Astrocyte (in vitro differentiated cells and primary cell): ENCODE measurements around the gene PKDCC. TPM values are rescaled to one million over a fixed set of nuclear protein-coding genes. Genes with fewer than 3 reads are reported as not detected.

Experiments
- DNase-seq: peaks from one replicate; pipeline ENCODE4 v3.0.0-alpha.2; 2010; ENCODE audit warnings: low read depth
- FAIRE-seq: peaks from 2 replicates; lab custom pipeline; 2011; peaks lifted over from hg19 to GRCh38; lab: Jason Lieb, UNC
- H2AFZ ChIP-seq: 2 replicates; pipeline ENCODE4 v1.6.0; 2012; ENCODE audit warnings: low read depth, low read length, inconsistent platforms
- H3K27ac ChIP-seq: 2 replicates; pipeline ENCODE4 v1.5.1; 2011; ENCODE audit warnings: low read depth, low read length, inconsistent platforms
- H3K27me3 ChIP-seq: 2 replicates; pipeline ENCODE4 v1.6.0; 2011; ENCODE audit warnings: low read length, inconsistent platforms; ENCODE audit not compliant: insufficient read depth
- H3K36me3 ChIP-seq: 2 replicates; pipeline ENCODE4 v1.5.1; 2011; ENCODE audit warnings: low read length, inconsistent platforms; ENCODE audit not compliant: insufficient read depth
- H3K4me1 ChIP-seq: 2 replicates; pipeline ENCODE4 v1.5.1; 2011; ENCODE audit warnings: low read length, inconsistent platforms; ENCODE audit not compliant: insufficient read depth
- H3K4me2 ChIP-seq: 2 replicates; pipeline ENCODE4 v1.6.0; 2012; ENCODE audit warnings: low read length, inconsistent platforms
- H3K4me3 ChIP-seq: 2 replicates; pipeline ENCODE4 v1.5.1; 2011; ENCODE audit warnings: low read depth, mild to moderate bottlenecking, low read length, inconsistent platforms; ENCODE audit not compliant: insufficient read depth
- H3K79me2 ChIP-seq: 2 replicates; pipeline ENCODE4 v1.6.0; 2012; ENCODE audit warnings: mild to moderate bottlenecking, low read length, inconsistent platforms; ENCODE audit not compliant: insufficient read depth
- H3K9ac ChIP-seq: 2 replicates; pipeline ENCODE4 v1.6.0; 2012; ENCODE audit warnings: mild to moderate bottlenecking, low read length, inconsistent platforms
- H3K9me3 ChIP-seq: 2 replicates; pipeline ENCODE4 v1.5.1; 2012; ENCODE audit warnings: low read depth, mild to moderate bottlenecking, low read length, inconsistent platforms; ENCODE audit not compliant: insufficient read depth
- H4K20me1 ChIP-seq: 2 replicates; pipeline ENCODE4 v1.6.0; 2012; ENCODE audit warnings: low read length, inconsistent platforms; ENCODE audit not compliant: insufficient read depth
- H3K27ac Mint-ChIP-seq: one replicate; pipeline ENCODE4 v1.8.0; 2021; ENCODE audit warnings: mild to moderate bottlenecking, mixed read lengths; ENCODE audit not compliant: unreplicated experiment
- H3K27me3 Mint-ChIP-seq: one replicate; pipeline ENCODE4 v1.8.0; 2021; ENCODE audit warnings: low read depth, mixed read lengths; ENCODE audit not compliant: unreplicated experiment
- H3K36me3 Mint-ChIP-seq: one replicate; pipeline ENCODE4 v1.8.0; 2021; ENCODE audit warnings: low read depth, mixed read lengths; ENCODE audit not compliant: unreplicated experiment
- H3K4me1 Mint-ChIP-seq: one replicate; pipeline ENCODE4 v1.8.0; 2021; ENCODE audit warnings: low read depth, mixed read lengths; ENCODE audit not compliant: unreplicated experiment
- H3K4me3 Mint-ChIP-seq: one replicate; pipeline ENCODE4 v1.8.0; 2021; ENCODE audit warnings: mild to moderate bottlenecking, moderate library complexity, mixed read lengths; ENCODE audit not compliant: unreplicated experiment
- H3K9me3 Mint-ChIP-seq: one replicate; pipeline ENCODE4 v1.8.0; 2021; ENCODE audit warnings: mild to moderate bottlenecking, mixed read lengths; ENCODE audit not compliant: unreplicated experiment
- CTCF ChIP-seq: IDR thresholded peaks from 2 replicates; pipeline ENCODE4 v1.5.1; 2011; ENCODE audit warnings: low read depth, mild to moderate bottlenecking, inconsistent platforms, low read length, moderate library complexity; ENCODE audit not compliant: insufficient read depth
- EZH2 ChIP-seq: IDR thresholded peaks from 2 replicates; pipeline ENCODE4 v1.6.1; 2012; ENCODE audit warnings: mild to moderate bottlenecking, low read length, inconsistent platforms; ENCODE audit not compliant: insufficient read depth
- total RNA-seq: library from RNA; stranded (reverse); gene quantifications from 2 replicates; pipeline ENCODE4 v1.2.1, GENCODE V29; 2021

The PKDCC gene
- total RNA-seq, 1 donor from 2014 or later = 6.9 TPM

- no peaks in the 10 kb centered on the region for H3K9me3 ChIP-seq
- TF ChIP-seq EZH2 = peak; percentile 23
- no peak for TF ChIP-seq CTCF
- peak overlapping the region; percentile 82 for H3K9ac ChIP-seq
- FAIRE-seq (no peak), DNase-seq (no peak)
- Mint-ChIP-seq H3K4me3 (peak overlapping the region; percentile 84), H3K27me3 (peaks cover 18% of the 10 kb centered on the region), H3K36me3 (peaks cover 5% of the 10 kb centered on the region), H3K9me3 (no peaks in the 10 kb centered on the region), H3K27ac (peak overlapping the region; percentile 77), H3K4me1 (peaks cover 7% of the 10 kb centered on the region)
- peak overlapping the region; percentile 79 for H3K4me2 ChIP-seq
- H3K36me3 ChIP-seq = no peaks in the 10 kb centered on the region
- H3K79me2 ChIP-seq = peaks cover 28% of the 10 kb centered on the region
- peak overlapping the region; percentile 81 for H2AFZ ChIP-seq
- H3K4me1 ChIP-seq = peaks cover 25% of the 10 kb centered on the region
- H3K4me3 ChIP-seq = peak overlapping the region; percentile 64
- no peak overlapping the region for H3K27ac ChIP-seq
- H4K20me1 ChIP-seq = peaks cover 32% of the 10 kb centered on the region
- peaks cover 5% of the 10 kb centered on the region for H3K27me3 ChIP-seq
These were observed 868 bp upstream of the PKDCC start for GRCh38 chr2:42046819-42047487.

GRCh38 chr2:42048299-42049220 lies 739 bp downstream of the PKDCC start:
- Histone ChIP-seq H3K4me2 (peak overlapping the region; percentile 95), H4K20me1 (peaks cover 44% of the 10 kb centered on the region), H3K27me3 (peaks cover 5% of the 10 kb centered on the region), H3K4me3 (peak overlapping the region; percentile 70), H3K79me2 (peaks cover 35% of the 10 kb centered on the region), H2AFZ (peak overlapping the region; percentile 85), H3K4me1 (peaks cover 33% of the 10 kb centered on the region), H3K9me3 (no peaks in the 10 kb centered on the region), H3K27ac (peak overlapping the region; percentile 26), H3K9ac (peak overlapping the region; percentile 82), H3K36me3 (no peaks in the 10 kb centered on the region)
- peak; percentile 13 for FAIRE-seq
- Mint-ChIP-seq H3K27me3 (peaks cover 8% of the 10 kb centered on the region), H3K27ac (peak overlapping the region; percentile 86), H3K9me3 (no peaks in the 10 kb centered on the region), H3K36me3 (peaks cover 6% of the 10 kb centered on the region), H3K4me1 (peaks cover 17% of the 10 kb centered on the region), H3K4me3 (peak overlapping the region; percentile 88)
- TF ChIP-seq EZH2 = no peak
- no peak for DNase-seq

DNA sequence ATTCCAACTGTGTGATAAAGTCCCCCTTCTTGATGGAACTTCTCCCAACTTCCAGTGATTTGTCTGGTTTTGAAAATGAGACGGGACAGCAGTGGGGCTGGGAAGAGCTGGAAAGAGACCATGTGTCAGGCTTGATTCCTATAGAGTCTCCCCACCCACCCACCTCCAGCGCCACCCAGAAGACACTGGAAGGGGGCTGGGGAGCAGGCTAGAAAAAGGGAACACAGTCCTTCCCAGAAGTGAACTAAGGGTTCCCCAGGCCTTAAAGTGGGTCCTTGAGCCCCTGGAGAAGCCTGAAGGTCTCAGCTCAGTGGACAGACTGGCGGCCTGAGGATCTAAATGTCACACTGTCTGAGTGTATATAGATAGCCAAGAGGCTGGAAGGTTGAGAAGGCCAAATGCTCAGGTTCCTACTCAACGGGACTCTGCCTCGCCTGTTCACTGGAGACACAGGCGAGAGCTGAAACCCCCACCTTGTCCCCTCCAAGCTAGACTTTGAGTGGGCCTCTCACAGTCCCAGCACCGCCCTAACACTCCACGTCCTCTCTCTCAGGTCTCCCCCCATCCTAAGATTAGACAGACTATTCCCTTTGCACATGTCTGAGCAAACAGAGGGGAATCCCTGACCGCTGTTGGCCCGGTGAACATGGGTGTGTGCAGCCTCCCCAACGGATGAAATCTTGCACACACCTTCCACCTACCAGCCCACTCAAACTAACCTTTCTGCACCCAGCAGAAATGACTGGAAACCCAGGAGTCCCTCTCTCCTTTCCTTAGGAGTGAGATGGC lies 1.6 kb downstream of the PKDCC start:
- peak overlapping the region; percentile 88 for H3K4me3 Mint-ChIP-seq
- Histone ChIP-seq H3K4me3 (peak overlapping the region; percentile 70), H3K79me2 (peaks cover 35% of the 10 kb centered on the region), H3K4me2 (peak overlapping the region; percentile 95), H3K9ac (peak overlapping the region; percentile 82), H3K36me3 (no peaks in the 10 kb centered on the region), H4K20me1 (peaks cover 47% of the 10 kb centered on the region), H3K9me3 (no peaks in the 10 kb centered on the region), H3K4me1 (peaks cover 33% of the 10 kb centered on the region), H3K27ac (no peak overlapping the region), H3K27me3 (peaks cover 3% of the 10 kb centered on the region), H2AFZ (no peak overlapping the region)
- peaks cover 8% of the 10 kb centered on the region for H3K27me3 Mint-ChIP-seq
- DNase-seq (no peak), FAIRE-seq (no peak)
- no peaks in the 10 kb centered on the region for H3K9me3 Mint-ChIP-seq
- H3K4me1 Mint-ChIP-seq = peaks cover 24% of the 10 kb centered on the region
- no peak overlapping the region for H3K27ac Mint-ChIP-seq
- H3K36me3 Mint-ChIP-seq = peaks cover 7% of the 10 kb centered on the region
- no peak for TF ChIP-seq EZH2
- TF ChIP-seq CTCF = no peak
